Measurements from ENCODE around the gene ITGB7. TPM values are rescaled to one million over a fixed set of nuclear protein-coding genes. Genes with fewer than 3 reads are reported as not detected.
"Not testable (repeated sequence)": the region's sequence is repeated elsewhere in the genome, so short reads cannot be mapped to it uniquely, and the experiment has no call there.

Gene ITGB7
- total RNA-seq, 4 donors from 2014 or later: 0.40 to 5.8 (median 2.6) TPM

GRCh38 chr12:53180931-53181645, 26.0 kb downstream of the ITGB7 start:
- Histone ChIP-seq H3K4me3 (peak overlapping the region; percentile 67 to 91), H3K27me3 (no peaks in the 10 kb centered on the region), H3K4me1 (peaks cover 5 to 65% (median 36%) of the 10 kb centered on the region in 3 donors), H3K9me3 (no peaks in the 10 kb centered on the region), H3K27ac (peak overlapping the region; percentile 74 to 98 (median 95)), H3K36me3 (peaks cover 0 to 44% of the 10 kb centered on the region in 2 donors)
- 2% methylated on average over 14 to 17 of the region's 57 CpGs for WGBS, 2 donors (ENCODE audit: low coverage in 1 of 2)
- peak; percentile 72 for ATAC-seq
- TF ChIP-seq, protein P1, sequence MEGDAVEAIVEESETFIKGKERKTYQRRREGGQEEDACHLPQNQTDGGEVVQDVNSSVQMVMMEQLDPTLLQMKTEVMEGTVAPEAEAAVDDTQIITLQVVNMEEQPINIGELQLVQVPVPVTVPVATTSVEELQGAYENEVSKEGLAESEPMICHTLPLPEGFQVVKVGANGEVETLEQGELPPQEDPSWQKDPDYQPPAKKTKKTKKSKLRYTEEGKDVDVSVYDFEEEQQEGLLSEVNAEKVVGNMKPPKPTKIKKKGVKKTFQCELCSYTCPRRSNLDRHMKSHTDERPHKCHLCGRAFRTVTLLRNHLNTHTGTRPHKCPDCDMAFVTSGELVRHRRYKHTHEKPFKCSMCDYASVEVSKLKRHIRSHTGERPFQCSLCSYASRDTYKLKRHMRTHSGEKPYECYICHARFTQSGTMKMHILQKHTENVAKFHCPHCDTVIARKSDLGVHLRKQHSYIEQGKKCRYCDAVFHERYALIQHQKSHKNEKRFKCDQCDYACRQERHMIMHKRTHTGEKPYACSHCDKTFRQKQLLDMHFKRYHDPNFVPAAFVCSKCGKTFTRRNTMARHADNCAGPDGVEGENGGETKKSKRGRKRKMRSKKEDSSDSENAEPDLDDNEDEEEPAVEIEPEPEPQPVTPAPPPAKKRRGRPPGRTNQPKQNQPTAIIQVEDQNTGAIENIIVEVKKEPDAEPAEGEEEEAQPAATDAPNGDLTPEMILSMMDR (IDR thresholded peaks at IDR 0.05): peak in 1 of 4 experiments; percentile 27
- no peak for TF ChIP-seq POLR2A (IDR thresholded peaks at IDR 0.05)
- TF ChIP-seq POLR2AphosphoS5 (IDR thresholded peaks at IDR 0.05): peak; percentile 2
- no peak for TF ChIP-seq EP300 (IDR thresholded peaks at IDR 0.05)

DNA sequence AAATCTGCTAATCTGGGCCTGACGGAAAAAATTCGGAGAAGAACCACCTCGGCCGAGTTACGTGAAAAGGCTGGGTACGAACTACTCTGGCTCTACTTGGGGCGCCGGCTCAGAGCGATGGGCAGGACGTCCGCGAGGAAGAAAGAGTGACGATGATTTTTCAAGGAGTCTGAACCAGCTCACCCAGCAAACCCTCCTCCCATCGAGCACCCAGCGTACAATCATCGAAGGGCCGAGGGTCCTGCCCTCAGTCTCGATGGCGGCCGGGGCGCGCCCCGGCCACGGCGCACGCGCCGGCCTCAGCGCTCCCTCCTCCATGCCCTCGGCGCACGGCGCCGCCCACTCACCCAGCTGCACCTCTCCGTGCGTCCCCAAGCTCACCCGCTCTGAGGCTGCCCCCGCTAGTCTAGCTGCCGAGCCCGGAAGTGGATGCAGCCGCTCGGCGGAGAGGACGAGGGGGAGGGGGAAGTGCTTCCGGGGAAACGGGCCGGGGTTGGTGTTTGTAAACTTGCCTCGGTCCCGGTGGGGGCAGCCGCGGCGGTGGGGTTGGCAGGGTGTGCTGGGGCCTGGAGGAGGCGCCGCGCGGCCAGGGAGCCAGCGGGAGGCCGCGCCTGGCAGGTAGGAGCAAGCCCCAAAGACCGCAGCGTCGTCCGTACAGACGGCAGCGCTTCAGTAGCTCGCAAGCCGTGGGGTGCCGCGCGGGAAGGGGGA, 26.7 kb downstream of the ITGB7 start, which contains the start of the genes CSAD and ZNF740:
CSAD (minus strand) TSS at position 706 of the 711 bp plus-strand sequence. CDS start 7,455 bp downstream, outside the sequence.
ZNF740 (plus strand) TSS at position 503 of the 711 bp plus-strand sequence. CDS start 1,262 bp downstream, outside the sequence.
- Histone ChIP-seq H3K36me3 (peaks cover 0 to 37% of the 10 kb centered on the region in 2 donors), H3K27me3 (no peaks in the 10 kb centered on the region), H3K9me3 (no peaks in the 10 kb centered on the region), H3K4me3 (peak within 1 kb of the TSS; percentile 67 to 91), H3K27ac (peak within 1 kb of the TSS; percentile 88 to 98 (median 95)), H3K4me1 (peaks cover 5 to 60% (median 36%) of the 10 kb centered on the region in 3 donors)
- TF ChIP-seq POLR2AphosphoS5 (IDR thresholded peaks at IDR 0.05) (peak; percentile 83), EP300 (IDR thresholded peaks at IDR 0.05) (no peak), POLR2A (IDR thresholded peaks at IDR 0.05) (peak; percentile 54 to 85)
- TF ChIP-seq, protein P1 (IDR thresholded peaks at IDR 0.05): no peak
- WGBS, 2 donors (ENCODE audit: low coverage in 1 of 2): 0% methylated on average over 1 to 9 of the region's 70 CpGs
- ATAC-seq: peak; percentile 99

GRCh38 chr12:53179687-53180219, 27.3 kb downstream of the ITGB7 start:
- whole genome bisulfite sequencing, 2 donors (ENCODE audit: low coverage in 1 of 2): 43% methylated on average over 4 of the region's 12 CpGs; no CpG with 5 or more reads in 1 of the 2 donors
- Histone ChIP-seq H3K36me3 (peaks cover 0 to 31% of the 10 kb centered on the region in 2 donors), H3K9me3 (no peaks in the 10 kb centered on the region), H3K27ac (peak overlapping the region; percentile 88 to 98 (median 95)), H3K27me3 (no peaks in the 10 kb centered on the region), H3K4me3 (peak overlapping the region; percentile 67 to 91), H3K4me1 (peaks cover 5 to 60% (median 36%) of the 10 kb centered on the region in 3 donors)
- ATAC-seq: peak; percentile 6
- TF ChIP-seq POLR2AphosphoS5 (IDR thresholded peaks at IDR 0.05): no peak

DNA sequence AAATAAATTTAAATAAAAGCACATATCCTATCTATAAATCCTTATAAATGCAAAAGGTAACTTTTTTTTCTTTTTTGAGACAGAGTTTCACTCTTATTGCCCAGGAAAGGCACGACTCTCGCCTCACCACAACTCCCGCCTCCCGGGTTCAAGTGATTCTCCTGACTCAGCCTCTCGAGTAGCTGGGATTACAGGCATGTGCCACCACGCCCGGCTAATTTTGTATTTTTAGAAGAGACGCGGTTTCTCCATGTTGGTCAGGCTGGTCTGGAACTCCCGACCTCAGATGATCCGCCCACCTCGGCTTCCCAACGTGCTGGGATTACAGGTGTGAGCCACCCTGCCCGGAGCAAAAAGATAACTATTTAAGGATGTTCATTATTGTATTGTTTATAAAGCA, 28.2 kb downstream of the ITGB7 start:
- peaks cover 0 to 21% of the 10 kb centered on the region in 2 donors for H3K36me3 ChIP-seq
- peak overlapping the region in 1 of 4 donors; percentile 98 for H3K27ac ChIP-seq
- not testable (repeated sequence) for H3K4me3 ChIP-seq, ATAC-seq, H3K27me3 ChIP-seq, H3K9me3 ChIP-seq
- H3K4me1 ChIP-seq: peaks cover 5 to 54% (median 29%) of the 10 kb centered on the region in 3 donors
- WGBS, 2 donors (ENCODE audit: low coverage in 1 of 2): 92 to 94% methylated on average over 4 to 5 of the region's 14 CpGs

DNA sequence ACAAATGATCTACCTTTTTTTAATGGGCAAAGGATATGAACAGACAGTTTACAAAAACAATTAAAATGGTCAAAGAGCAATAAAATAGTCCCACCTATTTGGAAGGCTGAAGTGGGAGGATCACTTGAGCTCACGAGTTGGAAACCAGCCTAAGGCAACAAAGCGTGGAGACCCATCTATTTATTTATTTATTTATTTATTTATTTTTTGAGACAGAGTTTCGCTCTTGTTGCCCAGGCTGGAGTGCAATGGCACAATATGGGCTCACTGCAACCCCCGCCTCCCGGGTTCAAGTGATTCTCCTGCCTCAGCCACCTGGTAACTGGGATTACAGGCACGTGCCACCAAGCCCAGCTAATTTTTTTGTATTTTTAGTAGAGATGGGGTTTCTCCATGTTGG, 29.6 kb downstream of the ITGB7 start:
- ATAC-seq: not testable (repeated sequence)
- WGBS, 2 donors (ENCODE audit: low coverage in 1 of 2): 84 to 89% methylated on average over 6 of the region's 6 CpGs

DNA sequence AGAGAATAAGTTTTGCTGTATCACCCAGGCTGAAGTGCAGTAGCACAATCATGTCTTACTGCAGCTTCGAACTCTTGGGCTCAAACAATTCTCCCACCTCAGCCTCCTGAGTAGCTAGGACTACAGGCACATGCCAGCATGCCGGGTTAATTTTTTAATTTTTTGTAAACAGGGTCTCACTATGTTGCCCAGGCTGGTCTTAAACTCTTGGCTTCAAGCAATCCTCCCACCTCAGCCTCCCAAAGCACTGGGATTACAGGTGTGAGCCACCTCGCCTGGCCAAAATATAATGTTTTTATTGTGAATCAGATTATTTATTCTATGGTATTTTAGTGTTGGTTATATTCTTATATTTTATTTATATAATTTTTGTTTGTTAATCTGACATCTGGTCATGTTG, 30.3 kb downstream of the ITGB7 start:
- WGBS, 2 donors (ENCODE audit: low coverage in 1 of 2): 94 to 95% methylated on average over 3 of the region's 3 CpGs
- peaks cover 0 to 15% of the 10 kb centered on the region in 2 donors for H3K36me3 ChIP-seq
- no peak for ATAC-seq
- no peaks in the 10 kb centered on the region for H3K9me3 ChIP-seq
- TF ChIP-seq EP300 (IDR thresholded peaks at IDR 0.05): no peak
- TF ChIP-seq POLR2AphosphoS5 (IDR thresholded peaks at IDR 0.05): no peak
- no peak for TF ChIP-seq POLR2A (IDR thresholded peaks at IDR 0.05)
- TF ChIP-seq, protein P1 (IDR thresholded peaks at IDR 0.05): no peak
- no peak overlapping the region for H3K4me3 ChIP-seq
- H3K4me1 ChIP-seq: peaks cover 0 to 52% (median 11%) of the 10 kb centered on the region in 3 donors
- H3K27me3 ChIP-seq: no peaks in the 10 kb centered on the region
- H3K27ac ChIP-seq: no peak overlapping the region

More for the DNA sequence above, 29.6 kb downstream of the ITGB7 start:
- Histone ChIP-seq H3K4me1 (peaks cover 5 to 52% (median 17%) of the 10 kb centered on the region in 3 donors), H3K36me3 (peaks cover 0 to 15% of the 10 kb centered on the region in 2 donors)
- not testable (repeated sequence) for H3K9me3 ChIP-seq, H3K4me3 ChIP-seq, H3K27me3 ChIP-seq, H3K27ac ChIP-seq
